GM21825 (cell line): Measurements from ENCODE around the gene PDSS2.
"Not testable (repeated sequence)": the region's sequence is repeated elsewhere in the genome, so short reads cannot be mapped to it uniquely, and the experiment has no call there.

Source experiments
- ATAC-seq: cut with Tn5 transposase; IDR thresholded peaks from one replicate; pipeline ENCODE4 v1.9.1; 2021; ENCODE audit warnings: mild to moderate bottlenecking, moderate library complexity; ENCODE audit not compliant: unreplicated experiment

Gene PDSS2

GRCh38 chr6:107280001-107280400 lies 179.4 kb downstream of the PDSS2 start:
- ATAC-seq = not testable (repeated sequence)

- no peak for ATAC-seq
These were observed 184.0 kb downstream of the PDSS2 start for GRCh38 chr6:107275330-107275865.

GRCh38 chr6:107274288-107274687 lies 185.1 kb downstream of the PDSS2 start:
- ATAC-seq = no peak

- no peak for ATAC-seq
These were observed 187.1 kb downstream of the PDSS2 start for GRCh38 chr6:107272246-107272645.

- no peak for ATAC-seq
These were observed 188.1 kb downstream of the PDSS2 start for GRCh38 chr6:107271208-107271790.

GRCh38 chr6:107267634-107268033 lies 191.7 kb downstream of the PDSS2 start:
- ATAC-seq = no peak

- ATAC-seq = no peak
These were observed 192.4 kb downstream of the PDSS2 start for GRCh38 chr6:107267006-107267405.

GRCh38 chr6:107266563-107266962 lies 192.8 kb downstream of the PDSS2 start:
- no peak for ATAC-seq

- ATAC-seq = no peak
These were observed 195.0 kb downstream of the PDSS2 start for GRCh38 chr6:107264357-107264840.

- ATAC-seq = no peak
These were observed 199.4 kb downstream of the PDSS2 start for GRCh38 chr6:107259951-107260350.

GRCh38 chr6:107248147-107248546 lies 211.2 kb downstream of the PDSS2 start:
- ATAC-seq = no peak

GRCh38 chr6:107246972-107247615 lies 212.3 kb downstream of the PDSS2 start:
- no peak for ATAC-seq

- no peak for ATAC-seq
These were observed 213.0 kb downstream of the PDSS2 start for GRCh38 chr6:107246249-107246971.

- no peak for ATAC-seq
These were observed 214.5 kb downstream of the PDSS2 start for GRCh38 chr6:107244742-107245480.

- ATAC-seq = no peak
These were observed 215.2 kb downstream of the PDSS2 start for GRCh38 chr6:107244082-107244741.

GRCh38 chr6:107243471-107243870 lies 215.9 kb downstream of the PDSS2 start:
- no peak for ATAC-seq

GRCh38 chr6:107237992-107238660 lies 221.2 kb downstream of the PDSS2 start:
- ATAC-seq = no peak

GRCh38 chr6:107235511-107235910 lies 223.9 kb downstream of the PDSS2 start:
- ATAC-seq = no peak

GRCh38 chr6:107235007-107235406 lies 224.4 kb downstream of the PDSS2 start:
- ATAC-seq = no peak

GRCh38 chr6:107231243-107231642 lies 228.1 kb downstream of the PDSS2 start:
- no peak for ATAC-seq
